RWPE2 (cell line): ENCODE data around the gene WIZ.

Source experiments
- ATAC-seq: fragments of 200-7000 bp; cut with Tn5 transposase; 3 replicates; pipeline ENCODE4 v1.9.1; 2021; ENCODE audit warnings: low read depth
- DNase-seq: peaks from one replicate; pipeline ENCODE4 v3.0.0-alpha.2; 2020; ENCODE audit warnings: low spot score
- H3K27ac ChIP-seq: fragments of 450-650 bp; 2 replicates; pipeline ENCODE4 v1.5.1; 2017; ENCODE audit warnings: mild to moderate bottlenecking; ENCODE audit not compliant: poor library complexity, severe bottlenecking
- H3K27me3 ChIP-seq: fragments of 250-450 bp; sonication (Bioruptor Pico); 2 replicates; pipeline ENCODE4 v1.5.1; 2021; ENCODE audit warnings: mild to moderate bottlenecking, moderate library complexity; ENCODE audit not compliant: insufficient read depth, poor library complexity, severe bottlenecking
- H3K36me3 ChIP-seq: fragments of 250-450 bp; sonication (Bioruptor Pico); 2 replicates; pipeline ENCODE4 v1.5.1; 2020; ENCODE audit warnings: low read depth, mild to moderate bottlenecking, moderate library complexity
- H3K4me1 ChIP-seq: fragments of 250-450 bp; sonication (Bioruptor Pico); 2 replicates; pipeline ENCODE4 v1.5.1; 2021; ENCODE audit warnings: mild to moderate bottlenecking, moderate library complexity; ENCODE audit not compliant: insufficient read depth, poor library complexity, severe bottlenecking
- H3K4me3 ChIP-seq: fragments of 250-450 bp; sonication (Bioruptor Pico); 2 replicates; pipeline ENCODE4 v1.5.1; 2021; ENCODE audit warnings: mild to moderate bottlenecking, moderate library complexity; ENCODE audit not compliant: severe bottlenecking
- H3K9me3 ChIP-seq: fragments of 250-450 bp; sonication (Bioruptor Pico); 2 replicates; pipeline ENCODE4 v1.5.1; 2021; ENCODE audit warnings: mild to moderate bottlenecking, moderate library complexity; ENCODE audit not compliant: severe bottlenecking
- TF ChIP-seq, protein P1 (sequence below): fragments of 450-650 bp; IDR thresholded peaks from one replicate; pipeline ENCODE4 v1.5.1; 2017; ENCODE audit warnings: mild to moderate bottlenecking, moderate library complexity; ENCODE audit not compliant: poor library complexity, severe bottlenecking

Gene WIZ

DNA sequence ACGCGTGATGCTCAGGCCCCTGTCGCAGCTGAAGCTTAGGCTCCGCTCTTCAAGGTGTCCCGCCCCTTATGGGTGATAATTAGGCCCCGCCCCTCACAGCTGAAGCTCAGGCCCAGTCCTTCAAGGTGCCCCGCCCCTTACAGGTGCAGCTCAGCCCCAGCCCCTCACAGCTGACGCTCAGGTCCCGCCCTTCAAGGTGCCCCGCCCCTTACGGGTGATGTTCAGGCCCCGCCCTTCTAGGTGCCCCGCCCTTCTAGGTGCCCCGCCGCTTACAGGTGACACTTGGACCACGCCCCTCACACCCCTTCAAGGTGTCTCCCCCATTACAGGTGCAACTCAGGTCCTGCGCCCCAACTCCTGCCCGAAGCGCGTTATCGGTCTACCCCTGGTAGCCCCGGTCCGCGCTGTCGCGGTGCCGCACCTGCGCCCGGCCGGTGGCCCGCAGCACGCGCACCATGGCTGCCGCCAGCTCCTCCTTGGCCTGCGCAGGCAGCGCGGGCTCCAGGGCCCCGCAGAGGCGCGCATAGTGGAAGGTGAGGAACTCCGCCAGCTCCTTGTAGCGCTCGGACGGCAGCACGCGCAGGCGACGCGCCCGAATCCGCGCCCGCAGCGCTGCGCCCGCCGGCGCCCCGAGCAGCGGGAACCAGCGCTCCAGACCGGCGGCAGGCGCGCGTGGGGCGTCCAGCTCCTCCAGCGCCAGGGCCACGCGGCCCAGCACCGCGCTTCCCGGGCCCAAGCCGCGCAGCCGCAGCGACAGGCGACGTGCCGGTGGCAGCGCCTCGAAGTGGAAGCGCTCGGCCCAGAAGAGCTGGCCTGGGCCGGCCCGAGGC, 7.3 kb upstream of the WIZ start:
- Histone ChIP-seq H3K9me3 (no peaks in the 10 kb centered on the region), H3K4me3 (peak overlapping the region; percentile 25), H3K27ac (no peak overlapping the region), H3K27me3 (peaks cover 22% of the 10 kb centered on the region), H3K4me1 (no peaks in the 10 kb centered on the region), H3K36me3 (no peaks in the 10 kb centered on the region)
- ATAC-seq (peak; percentile 68), DNase-seq (peak; percentile 77)
- TF ChIP-seq, protein P1, sequence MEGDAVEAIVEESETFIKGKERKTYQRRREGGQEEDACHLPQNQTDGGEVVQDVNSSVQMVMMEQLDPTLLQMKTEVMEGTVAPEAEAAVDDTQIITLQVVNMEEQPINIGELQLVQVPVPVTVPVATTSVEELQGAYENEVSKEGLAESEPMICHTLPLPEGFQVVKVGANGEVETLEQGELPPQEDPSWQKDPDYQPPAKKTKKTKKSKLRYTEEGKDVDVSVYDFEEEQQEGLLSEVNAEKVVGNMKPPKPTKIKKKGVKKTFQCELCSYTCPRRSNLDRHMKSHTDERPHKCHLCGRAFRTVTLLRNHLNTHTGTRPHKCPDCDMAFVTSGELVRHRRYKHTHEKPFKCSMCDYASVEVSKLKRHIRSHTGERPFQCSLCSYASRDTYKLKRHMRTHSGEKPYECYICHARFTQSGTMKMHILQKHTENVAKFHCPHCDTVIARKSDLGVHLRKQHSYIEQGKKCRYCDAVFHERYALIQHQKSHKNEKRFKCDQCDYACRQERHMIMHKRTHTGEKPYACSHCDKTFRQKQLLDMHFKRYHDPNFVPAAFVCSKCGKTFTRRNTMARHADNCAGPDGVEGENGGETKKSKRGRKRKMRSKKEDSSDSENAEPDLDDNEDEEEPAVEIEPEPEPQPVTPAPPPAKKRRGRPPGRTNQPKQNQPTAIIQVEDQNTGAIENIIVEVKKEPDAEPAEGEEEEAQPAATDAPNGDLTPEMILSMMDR: no peak

DNA sequence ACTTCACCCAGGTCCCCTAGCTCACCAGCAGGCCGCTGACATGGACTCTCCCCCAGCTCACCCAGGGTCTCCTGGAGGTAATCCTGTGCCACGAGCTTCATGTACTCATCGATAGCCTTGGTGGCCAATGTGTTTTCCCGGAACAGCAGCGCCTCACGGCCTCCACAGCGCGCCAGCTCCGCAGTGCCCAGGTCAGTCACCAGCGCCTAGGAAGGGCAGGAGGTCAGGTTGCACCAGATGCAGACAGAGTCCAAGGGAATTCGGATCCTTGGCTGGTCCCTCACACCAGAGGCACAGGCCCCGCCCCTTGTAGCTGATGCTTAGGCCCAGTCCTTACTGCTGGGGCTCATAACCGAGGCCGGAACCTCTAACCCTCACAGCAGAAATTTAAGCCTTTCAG, 6.7 kb upstream of the WIZ start:
- TF ChIP-seq, protein P1: no peak
- H3K4me1 ChIP-seq: no peaks in the 10 kb centered on the region
- H3K27ac ChIP-seq: no peak overlapping the region
- no peak; the same call in 1 of the 3 replicates for ATAC-seq
- peaks cover 22% of the 10 kb centered on the region for H3K27me3 ChIP-seq
- no peak overlapping the region for H3K4me3 ChIP-seq
- peak; percentile 50 for DNase-seq
- no peaks in the 10 kb centered on the region for H3K36me3 ChIP-seq
- no peaks in the 10 kb centered on the region for H3K9me3 ChIP-seq

DNA sequence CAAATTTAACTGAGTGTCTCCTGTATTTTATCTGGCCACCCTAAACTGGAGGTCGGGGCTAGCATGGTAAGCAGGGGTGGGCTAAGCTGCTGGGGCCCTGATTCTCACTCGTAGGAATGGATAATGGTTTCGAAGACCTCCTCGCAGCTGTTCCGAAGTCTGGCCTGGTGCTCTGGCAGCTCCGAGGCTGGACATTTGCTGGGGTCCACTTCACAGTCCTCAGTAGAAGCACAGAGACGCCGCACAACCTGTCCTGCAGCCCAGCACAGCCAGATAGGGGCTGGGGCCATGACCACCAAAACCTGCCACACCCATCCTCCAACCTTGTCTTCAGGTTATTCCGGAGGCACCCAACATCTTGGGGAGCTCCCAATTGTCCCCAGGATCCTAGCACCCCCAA, 6.2 kb upstream of the WIZ start:
- H3K27ac ChIP-seq: no peak overlapping the region
- peaks cover 22% of the 10 kb centered on the region for H3K27me3 ChIP-seq
- H3K9me3 ChIP-seq: no peaks in the 10 kb centered on the region
- no peaks in the 10 kb centered on the region for H3K36me3 ChIP-seq
- TF ChIP-seq, protein P1: no peak
- no peaks in the 10 kb centered on the region for H3K4me1 ChIP-seq
- DNase-seq (no peak), ATAC-seq (no peak)
- H3K4me3 ChIP-seq: no peak overlapping the region

DNA sequence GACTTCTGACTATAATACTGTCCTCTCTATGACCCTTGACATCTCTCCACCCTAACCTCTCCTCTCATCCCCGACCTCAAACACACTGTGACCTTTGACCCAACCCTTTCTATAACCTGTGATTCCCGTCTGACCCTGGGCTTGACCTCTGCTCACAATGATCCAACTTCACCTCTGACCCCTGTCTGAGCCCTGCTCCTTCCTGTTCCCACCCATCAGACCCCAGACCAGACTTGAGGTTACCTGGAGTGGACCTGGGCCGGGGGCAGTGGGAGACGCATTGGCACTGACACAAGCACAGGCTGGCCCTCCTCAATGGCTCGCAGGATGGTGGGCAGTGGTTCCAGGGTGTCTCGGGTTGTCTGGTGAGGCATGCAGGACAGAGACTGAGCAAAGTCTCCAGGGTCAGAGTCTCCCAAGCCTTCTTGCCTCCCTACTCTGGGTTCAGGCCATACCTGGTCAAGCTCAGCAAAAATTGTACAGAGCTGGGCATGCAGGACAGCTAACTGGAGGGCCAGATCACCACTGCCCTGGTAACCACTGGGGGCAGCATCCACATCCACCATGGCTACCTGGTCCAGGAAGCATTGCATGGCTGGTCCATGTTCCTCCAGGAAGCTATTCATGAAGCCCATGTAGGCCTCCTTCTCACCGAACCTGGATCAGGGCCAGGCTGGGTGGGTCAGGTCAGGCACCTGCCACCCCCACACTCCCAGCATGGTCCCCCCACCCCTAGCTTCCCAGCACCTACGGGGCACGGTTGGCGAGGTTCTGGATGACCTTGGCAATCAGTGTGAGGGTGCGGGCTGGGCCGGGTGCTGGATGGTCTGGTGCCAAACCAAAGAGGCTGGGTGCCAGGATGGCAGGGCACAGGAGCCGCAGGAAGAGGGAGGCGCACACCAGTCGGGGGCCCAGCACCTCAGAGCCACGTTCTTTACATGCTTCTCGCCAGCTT, 4.4 kb upstream of the WIZ start:
- Histone ChIP-seq H3K27ac (no peak overlapping the region), H3K4me3 (no peak overlapping the region), H3K36me3 (no peaks in the 10 kb centered on the region), H3K9me3 (no peaks in the 10 kb centered on the region), H3K27me3 (peaks cover 22% of the 10 kb centered on the region), H3K4me1 (no peaks in the 10 kb centered on the region)
- no peak for ATAC-seq
- peak; percentile 56 for DNase-seq
- TF ChIP-seq, protein P1: peak; percentile 13
